Thoracic aorta (tissue), 2 donors: ENCODE results near the gene SLC38A7. TPM values are rescaled to one million over a fixed set of nuclear protein-coding genes. Genes with fewer than 3 reads are reported as not detected.
"Not testable (repeated sequence)": the region's sequence is repeated elsewhere in the genome, so short reads cannot be mapped to it uniquely, and the experiment has no call there.

Source experiments
- ATAC-seq: fragments of 150-250 bp; one replicate; pipeline ENCODE4 v1.8.0; 2017; ENCODE audit warnings: low read depth; ENCODE audit not compliant: insufficient number of reproducible peaks, low FRiP score
- DNase-seq: peaks from one replicate; pipeline ENCODE4 v3.0.0-alpha.2; 2020; ENCODE audit warnings: low spot score
- H3K27ac ChIP-seq, 2 donors: fragments of 200-600 bp; sonication (generic); 1 replicate in 1 of 2; 2 replicates in 1 of 2; pipeline ENCODE4 v1.5.1; 2016; ENCODE audit warnings: mild to moderate bottlenecking in 2 of 2, moderate library complexity in 2 of 2
- H3K27me3 ChIP-seq: fragments of 200-600 bp; sonication (generic); replicated peaks from 2 replicates; pipeline ENCODE4 v1.6.0; 2016; ENCODE audit warnings: mild to moderate bottlenecking; ENCODE audit not compliant: insufficient read depth
- H3K36me3 ChIP-seq: fragments of 200-600 bp; sonication (generic); one replicate; pipeline ENCODE4 v1.5.1; 2016
- H3K4me1 ChIP-seq, 2 donors: fragments of 200-600 bp; sonication (generic); 1 replicate in 1 of 2; 2 replicates in 1 of 2; pipeline versions ENCODE4 v1.5.1 to v1.6.0; 2016; ENCODE audit warnings: low read depth in 2 of 2, mild to moderate bottlenecking in 1 of 2; ENCODE audit not compliant: control insufficient read depth in 1 of 2
- H3K4me3 ChIP-seq: fragments of 200-600 bp; sonication (generic); 2 replicates; pipeline ENCODE4 v1.5.1; 2016; ENCODE audit warnings: mild to moderate bottlenecking
- H3K9me3 ChIP-seq: fragments of 200-600 bp; sonication (generic); 2 replicates; pipeline ENCODE4 v1.5.1; 2016
- total RNA-seq, 2 donors: library from RNA; depleted of rRNA; stranded (reverse); fragments of >200 nt; gene quantifications; one replicate each; pipeline versions ENCODE4 v1.1.0 to v1.2.3, GENCODE V29; 2016
- TF ChIP-seq, protein P1 (sequence below): fragments of 200-600 bp; sonication (generic); IDR thresholded peaks from one replicate; pipeline ENCODE4 v1.5.1; 2019; ENCODE audit warnings: antibody characterized with exemption

Gene SLC38A7
- total RNA-seq, 2 donors from 2014 or later: 12.0 to 19.5 TPM

DNA sequence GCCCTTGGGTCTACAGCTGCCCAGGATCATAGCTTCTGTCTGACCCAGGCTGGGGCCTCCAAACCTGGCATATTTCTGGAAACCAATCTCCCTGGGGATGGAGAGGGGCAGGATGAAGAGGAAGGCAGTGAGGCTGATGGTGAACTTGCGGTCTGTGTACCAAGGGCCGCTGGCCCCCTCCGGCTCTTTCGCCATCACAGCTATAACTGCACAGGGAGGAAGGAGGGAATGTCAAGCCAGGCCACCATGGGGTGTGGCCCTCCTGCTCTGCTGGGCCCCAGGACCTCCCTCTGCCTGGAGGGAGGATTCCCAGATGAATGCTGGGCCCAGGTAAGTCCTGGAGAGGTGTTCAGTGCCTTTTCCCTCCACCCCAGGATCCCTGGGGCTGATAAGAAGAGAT is 6.3 kb downstream of the SLC38A7 start:
- Histone ChIP-seq H3K27ac (no peak overlapping the region), H3K9me3 (no peaks in the 10 kb centered on the region), H3K36me3 (peaks cover 4% of the 10 kb centered on the region), H3K4me1 (no peaks in the 10 kb centered on the region), H3K4me3 (no peak overlapping the region), H3K27me3 (no peaks in the 10 kb centered on the region)
- DNase-seq: no peak
- no peak for ATAC-seq
- TF ChIP-seq, protein P1, sequence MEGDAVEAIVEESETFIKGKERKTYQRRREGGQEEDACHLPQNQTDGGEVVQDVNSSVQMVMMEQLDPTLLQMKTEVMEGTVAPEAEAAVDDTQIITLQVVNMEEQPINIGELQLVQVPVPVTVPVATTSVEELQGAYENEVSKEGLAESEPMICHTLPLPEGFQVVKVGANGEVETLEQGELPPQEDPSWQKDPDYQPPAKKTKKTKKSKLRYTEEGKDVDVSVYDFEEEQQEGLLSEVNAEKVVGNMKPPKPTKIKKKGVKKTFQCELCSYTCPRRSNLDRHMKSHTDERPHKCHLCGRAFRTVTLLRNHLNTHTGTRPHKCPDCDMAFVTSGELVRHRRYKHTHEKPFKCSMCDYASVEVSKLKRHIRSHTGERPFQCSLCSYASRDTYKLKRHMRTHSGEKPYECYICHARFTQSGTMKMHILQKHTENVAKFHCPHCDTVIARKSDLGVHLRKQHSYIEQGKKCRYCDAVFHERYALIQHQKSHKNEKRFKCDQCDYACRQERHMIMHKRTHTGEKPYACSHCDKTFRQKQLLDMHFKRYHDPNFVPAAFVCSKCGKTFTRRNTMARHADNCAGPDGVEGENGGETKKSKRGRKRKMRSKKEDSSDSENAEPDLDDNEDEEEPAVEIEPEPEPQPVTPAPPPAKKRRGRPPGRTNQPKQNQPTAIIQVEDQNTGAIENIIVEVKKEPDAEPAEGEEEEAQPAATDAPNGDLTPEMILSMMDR: no peak

DNA sequence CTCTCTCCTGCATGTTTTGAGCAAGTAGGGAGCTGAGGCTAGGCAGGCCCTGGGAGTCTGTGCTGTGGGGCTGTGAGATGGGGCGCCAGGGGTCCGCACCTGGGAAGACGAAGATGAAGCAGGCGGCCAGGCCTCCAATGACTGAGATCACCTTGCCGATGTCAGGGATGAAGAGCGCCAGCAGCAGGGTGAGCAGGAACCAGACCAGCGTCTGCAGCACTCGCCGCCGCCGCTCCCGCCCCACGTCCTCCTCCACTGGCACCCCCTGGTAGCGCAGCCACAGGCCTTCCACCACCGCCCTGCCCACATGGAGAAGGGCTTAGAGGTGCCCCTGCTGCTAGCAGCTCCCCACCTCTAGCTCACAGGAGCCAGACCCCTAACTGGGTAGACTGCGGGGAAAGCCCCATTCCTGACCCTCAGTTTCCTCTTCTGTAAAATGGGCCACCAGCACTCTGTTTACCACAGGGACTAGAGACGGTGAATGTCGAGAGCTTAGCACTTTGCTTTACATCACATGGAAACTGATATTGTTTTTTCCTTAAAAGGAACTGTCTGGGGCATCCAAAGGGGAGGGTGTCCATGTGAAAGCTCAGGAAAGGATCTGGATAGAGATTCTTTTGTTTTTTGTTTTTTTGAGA is 13.5 kb downstream of the SLC38A7 start:
- TF ChIP-seq, protein P1: no peak
- no peaks in the 10 kb centered on the region for H3K9me3 ChIP-seq
- peaks cover 13% of the 10 kb centered on the region for H3K36me3 ChIP-seq
- H3K27ac ChIP-seq: no peak overlapping the region
- no peaks in the 10 kb centered on the region for H3K27me3 ChIP-seq
- ATAC-seq (no peak), DNase-seq (no peak)
- H3K4me3 ChIP-seq: no peak overlapping the region
- no peaks in the 10 kb centered on the region for H3K4me1 ChIP-seq

DNA sequence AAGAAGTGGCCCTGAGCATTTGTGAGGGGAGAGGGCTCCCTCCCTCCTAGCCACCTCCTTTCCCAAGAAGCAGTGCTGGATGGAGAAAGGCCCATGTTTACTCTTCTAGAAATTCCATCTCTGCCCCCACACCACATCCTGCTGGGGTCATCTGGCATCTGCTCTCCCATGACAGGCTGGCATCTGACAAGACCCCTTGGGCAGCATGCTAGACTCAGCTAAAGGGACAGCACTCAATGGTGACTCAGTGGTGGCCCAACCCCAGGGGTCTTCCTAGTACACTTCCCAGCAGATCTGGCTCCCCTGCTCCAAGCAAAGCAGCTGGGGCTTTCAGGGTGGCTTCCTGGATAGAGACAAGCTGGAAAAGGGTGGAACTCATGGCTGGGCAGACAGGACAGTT is 14.4 kb downstream of the SLC38A7 start:
- H3K27ac ChIP-seq: no peak overlapping the region
- H3K4me1 ChIP-seq: no peaks in the 10 kb centered on the region
- H3K9me3 ChIP-seq: no peaks in the 10 kb centered on the region
- no peak for ATAC-seq
- H3K4me3 ChIP-seq: no peak overlapping the region
- DNase-seq: no peak
- TF ChIP-seq, protein P1: no peak
- peaks cover 13% of the 10 kb centered on the region for H3K36me3 ChIP-seq
- H3K27me3 ChIP-seq: no peaks in the 10 kb centered on the region

DNA sequence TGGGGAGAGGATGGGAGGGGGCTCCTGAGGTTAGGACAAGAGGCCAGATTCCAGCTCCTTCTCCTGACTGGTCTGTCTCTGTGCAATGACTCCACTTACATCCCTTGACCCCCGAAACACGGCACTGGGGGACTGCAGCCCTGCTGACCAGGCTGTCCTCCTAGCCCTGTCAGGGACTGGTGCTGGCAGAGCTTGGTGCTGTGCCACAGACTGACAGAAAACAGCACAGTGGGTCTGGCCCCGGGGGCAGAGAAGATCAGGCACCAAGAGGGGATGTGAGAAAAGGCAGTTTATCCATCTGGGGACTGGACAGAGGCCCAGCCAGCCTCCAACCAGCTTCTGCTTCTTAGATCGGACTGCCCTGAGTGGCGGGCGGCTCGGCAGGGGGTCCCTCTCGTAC is 19.4 kb downstream of the SLC38A7 start:
- Histone ChIP-seq H3K36me3 (peaks cover 6% of the 10 kb centered on the region), H3K9me3 (no peaks in the 10 kb centered on the region), H3K27ac (no peak overlapping the region), H3K4me3 (no peak overlapping the region), H3K27me3 (no peaks in the 10 kb centered on the region), H3K4me1 (no peaks in the 10 kb centered on the region)
- TF ChIP-seq, protein P1: no peak
- DNase-seq (no peak), ATAC-seq (no peak)

DNA sequence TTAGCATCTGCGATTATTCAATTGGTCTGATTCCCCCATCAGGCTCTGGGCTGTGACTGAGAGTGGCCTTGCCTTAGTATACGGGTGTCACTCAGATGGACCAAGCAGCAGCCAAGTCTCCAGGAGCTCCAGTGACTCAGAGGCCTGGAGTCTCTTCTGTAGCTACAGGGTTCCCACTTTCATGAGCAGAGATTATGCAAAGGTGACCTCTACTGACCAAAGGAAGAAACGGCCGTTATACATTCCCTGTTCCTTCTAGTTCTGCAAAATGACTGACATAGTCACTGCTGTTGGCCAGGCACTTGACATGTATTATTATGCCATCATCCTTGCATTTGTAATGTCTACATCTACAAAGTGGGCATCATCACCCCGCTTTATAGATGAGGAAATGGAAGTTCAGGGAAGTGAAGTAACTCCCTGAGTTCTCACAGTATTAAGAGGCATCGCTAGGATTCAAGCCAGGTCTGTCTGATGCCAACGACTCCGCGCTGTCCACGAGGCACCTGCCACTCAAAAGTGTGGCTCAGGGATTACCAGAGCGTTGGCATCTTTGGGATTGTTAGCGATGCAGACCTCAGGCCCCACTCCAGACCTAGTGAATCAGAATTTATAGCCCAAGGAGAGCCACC is 23.3 kb downstream of the SLC38A7 start:
- H3K4me3 ChIP-seq: no peak overlapping the region
- H3K27ac ChIP-seq: no peak overlapping the region
- ATAC-seq (peak; percentile 86), DNase-seq (peak; percentile 14)
- H3K9me3 ChIP-seq: no peaks in the 10 kb centered on the region
- H3K27me3 ChIP-seq: no peaks in the 10 kb centered on the region
- TF ChIP-seq, protein P1: peak; percentile 43
- H3K36me3 ChIP-seq: no peaks in the 10 kb centered on the region
- no peaks in the 10 kb centered on the region for H3K4me1 ChIP-seq

DNA sequence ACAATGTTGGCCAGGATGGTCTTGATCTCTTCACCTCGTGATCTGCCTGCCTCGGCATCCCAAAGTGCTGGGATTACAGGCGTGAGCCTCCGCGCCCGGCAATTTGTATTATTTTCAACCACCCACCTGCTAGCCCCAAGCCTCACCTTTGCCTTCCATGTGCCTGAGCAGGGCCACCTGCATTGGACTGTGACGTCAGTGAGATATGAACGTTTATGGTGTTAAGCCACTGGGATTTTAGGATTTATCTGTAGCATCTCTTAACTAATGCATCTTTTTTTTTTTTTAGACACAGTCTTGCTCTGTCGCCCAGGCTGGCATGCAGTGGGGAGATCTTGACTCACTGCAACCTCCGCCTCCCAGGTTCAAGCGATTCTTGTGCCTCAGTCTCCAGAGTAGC is 24.7 kb downstream of the SLC38A7 start:
- not testable (repeated sequence) for ATAC-seq, H3K9me3 ChIP-seq, H3K27ac ChIP-seq, H3K4me1 ChIP-seq, DNase-seq, H3K4me3 ChIP-seq, H3K27me3 ChIP-seq, H3K36me3 ChIP-seq
